Peyer's patch (tissue), 4 donors: Measurements from ENCODE around the gene CADM1. TPM values are rescaled to one million over a fixed set of nuclear protein-coding genes. Genes with fewer than 3 reads are reported as not detected.

ENCODE experiments used
- DNase-seq, 3 donors: peaks; one replicate each; pipeline ENCODE4 v3.0.0-alpha.2; 2017 to 2019
- H3K27ac ChIP-seq, 4 donors: fragments of 200-600 bp; sonication (generic); one replicate each; pipeline ENCODE4 v1.5.1; 2016 to 2019
- H3K27me3 ChIP-seq, 2 donors: fragments of 200-600 bp; sonication (generic); one replicate each; pipeline ENCODE4 v1.5.1; 2019
- H3K36me3 ChIP-seq, 3 donors: fragments of 200-600 bp; sonication (generic); one replicate each; pipeline ENCODE4 v1.5.1; 2016 to 2019
- H3K4me1 ChIP-seq, 4 donors: fragments of 200-600 bp; sonication (generic); one replicate each; pipeline ENCODE4 v1.5.1; 2016 to 2019
- H3K4me3 ChIP-seq, 4 donors: fragments of 200-600 bp; sonication (generic); 1 replicate in 3 of 4; 2 replicates in 1 of 4; pipeline ENCODE4 v1.5.1; 2016 to 2019; ENCODE audit warnings: mild to moderate bottlenecking in 1 of 4
- H3K9me3 ChIP-seq, 4 donors: fragments of 200-600 bp; sonication (generic); one replicate each; pipeline ENCODE4 v1.5.1; 2016 to 2019; ENCODE audit warnings: mild to moderate bottlenecking in 1 of 4
- CTCF ChIP-seq, 6 experiments: fragments of 450-650 bp in 4 of 6; fragments of 200-600 bp in 2 of 6; sonication (generic) in 1 of 6; IDR thresholded peaks; one replicate each; pipeline ENCODE4 v1.5.1; 2017 to 2019; ENCODE audit warnings: antibody characterized with exemption in 6 of 6, mild to moderate bottlenecking in 3 of 6, moderate library complexity in 1 of 6
- POLR2A ChIP-seq, 2 donors: fragments of 450-650 bp; IDR thresholded peaks; one replicate each; pipeline ENCODE4 v1.5.1; 2017; ENCODE audit warnings: antibody characterized with exemption in 2 of 2, mild to moderate bottlenecking in 2 of 2, moderate library complexity in 2 of 2
- total RNA-seq, 4 donors: library from RNA; depleted of rRNA; stranded (reverse); fragments of >200 nt; gene quantifications; one replicate each; pipeline ENCODE4 v1.1.0, GENCODE V29; 2016

CADM1 gene
- total RNA-seq, 4 donors from 2014 or later, result 0.38 to 8.3 (median 2.5) TPM

GRCh38 chr11:115499241-115499799 lies 4.9 kb downstream of the CADM1 start:
- Histone ChIP-seq H3K9me3 (no peaks in the 10 kb centered on the region), H3K27me3 (no peaks in the 10 kb centered on the region)
- no peak for DNase-seq

GRCh38 chr11:115498354-115498753 lies 5.9 kb downstream of the CADM1 start:
- no peak overlapping the region for H3K27ac ChIP-seq
- no peaks in the 10 kb centered on the region for H3K27me3 ChIP-seq
- H3K36me3 ChIP-seq, result no peaks in the 10 kb centered on the region
- TF ChIP-seq CTCF (IDR thresholded peaks at IDR 0.05) (no peak), POLR2A (IDR thresholded peaks at IDR 0.05) (no peak)
- H3K4me1 ChIP-seq, result peaks cover 0 to 15% (median 3%) of the 10 kb centered on the region in 4 donors
- H3K9me3 ChIP-seq, result no peaks in the 10 kb centered on the region
- DNase-seq, result no peak
- no peak overlapping the region for H3K4me3 ChIP-seq

More at GRCh38 chr11:115499241-115499799, 4.9 kb downstream of the CADM1 start:
- Histone ChIP-seq H3K4me1 (peaks cover 0 to 25% (median 9%) of the 10 kb centered on the region in 4 donors), H3K36me3 (no peaks in the 10 kb centered on the region), H3K4me3 (no peak overlapping the region), H3K27ac (no peak overlapping the region)
- no peak for TF ChIP-seq POLR2A (IDR thresholded peaks at IDR 0.05)
- TF ChIP-seq CTCF (IDR thresholded peaks at IDR 0.05), result no peak

- TF ChIP-seq POLR2A (IDR thresholded peaks at IDR 0.05) (no peak), CTCF (IDR thresholded peaks at IDR 0.05) (no peak)
- H3K4me3 ChIP-seq, result no peak overlapping the region
- H3K36me3 ChIP-seq, result no peaks in the 10 kb centered on the region
- H3K27me3 ChIP-seq, result no peaks in the 10 kb centered on the region
- DNase-seq, result no peak
- H3K9me3 ChIP-seq, result no peaks in the 10 kb centered on the region
- H3K4me1 ChIP-seq, result peaks cover 0 to 5% (median 0%) of the 10 kb centered on the region in 4 donors
- H3K27ac ChIP-seq, result no peak overlapping the region
These were observed 6.9 kb downstream of the CADM1 start for GRCh38 chr11:115497303-115497702.

GRCh38 chr11:115496892-115497291 lies 7.3 kb downstream of the CADM1 start:
- H3K27me3 ChIP-seq, result no peaks in the 10 kb centered on the region
- H3K36me3 ChIP-seq, result no peaks in the 10 kb centered on the region
- no peaks in the 10 kb centered on the region for H3K9me3 ChIP-seq
- H3K4me3 ChIP-seq, result no peak overlapping the region
- no peak for DNase-seq
- H3K27ac ChIP-seq, result no peak overlapping the region
- TF ChIP-seq CTCF (IDR thresholded peaks at IDR 0.05) (no peak), POLR2A (IDR thresholded peaks at IDR 0.05) (no peak)
- peaks cover 0 to under 1% (median 0%) of the 10 kb centered on the region in 4 donors for H3K4me1 ChIP-seq

- no peak overlapping the region for H3K27ac ChIP-seq
- no peaks in the 10 kb centered on the region for H3K9me3 ChIP-seq
- no peaks in the 10 kb centered on the region for H3K36me3 ChIP-seq
- no peaks in the 10 kb centered on the region for H3K27me3 ChIP-seq
- H3K4me1 ChIP-seq, result no peaks in the 10 kb centered on the region
- TF ChIP-seq CTCF (IDR thresholded peaks at IDR 0.05), result no peak
- no peak for TF ChIP-seq POLR2A (IDR thresholded peaks at IDR 0.05)
- H3K4me3 ChIP-seq, result no peak overlapping the region
- no peak for DNase-seq
These were observed 10.3 kb downstream of the CADM1 start for GRCh38 chr11:115493905-115494304.

- H3K36me3 ChIP-seq, result no peaks in the 10 kb centered on the region
- no peak overlapping the region for H3K27ac ChIP-seq
- DNase-seq, result no peak
- H3K9me3 ChIP-seq, result no peaks in the 10 kb centered on the region
- H3K4me1 ChIP-seq, result no peaks in the 10 kb centered on the region
- H3K4me3 ChIP-seq, result no peak overlapping the region
- H3K27me3 ChIP-seq, result no peaks in the 10 kb centered on the region
- no peak for TF ChIP-seq POLR2A (IDR thresholded peaks at IDR 0.05)
- no peak for TF ChIP-seq CTCF (IDR thresholded peaks at IDR 0.05)
These were observed 10.7 kb downstream of the CADM1 start for GRCh38 chr11:115493488-115493887.
